Neural cell (in vitro differentiated cells): ENCODE measurements around the gene DNMBP. TPM values are rescaled to one million over a fixed set of nuclear protein-coding genes. Genes with fewer than 3 reads are reported as not detected.

Source experiments
- H2AFZ ChIP-seq: fragments of 200-600, 300-800 bp; sonication (generic), shearing (Covaris generic); 2 replicates; pipeline ENCODE4 v1.6.0; 2014; ENCODE audit warnings: low read depth, mild to moderate bottlenecking, antibody characterized with exemption, low read length, moderate library complexity
- H3F3A ChIP-seq: fragments of 200-600 bp; shearing (Covaris generic); 2 replicates; pipeline ENCODE4 v1.6.1; 2016; ENCODE audit warnings: mild to moderate bottlenecking, moderate library complexity, mixed read lengths, antibody characterized with exemption, low read length; ENCODE audit not compliant: insufficient read depth, poor library complexity, severe bottlenecking
- H3K27ac ChIP-seq: fragments of 200-600, 300-800 bp; sonication (generic), shearing (Covaris generic); 2 replicates; pipeline ENCODE4 v1.5.1; 2014; ENCODE audit warnings: mild to moderate bottlenecking, low read length, moderate library complexity
- H3K27me3 ChIP-seq: fragments of 300-800, 200-600 bp; sonication (generic), shearing (Covaris generic); 2 replicates; pipeline ENCODE4 v1.6.0; 2014; ENCODE audit warnings: mild to moderate bottlenecking, low read depth, low read length, moderate library complexity; ENCODE audit not compliant: insufficient read depth
- H3K36me3 ChIP-seq: fragments of 300-800, 200-600 bp; sonication (generic), shearing (Covaris generic); 2 replicates; pipeline ENCODE4 v1.5.1; 2014; ENCODE audit warnings: mild to moderate bottlenecking, antibody characterized with exemption, low read length, moderate library complexity; ENCODE audit not compliant: insufficient read depth
- H3K4me2 ChIP-seq: fragments of 300-800, 200-600 bp; sonication (generic), shearing (Covaris generic); 2 replicates; pipeline ENCODE4 v1.6.0; 2014; ENCODE audit warnings: mild to moderate bottlenecking, low read length
- H3K4me3 ChIP-seq: fragments of 300-800, 200-600 bp; sonication (generic), shearing (Covaris generic); 2 replicates; pipeline ENCODE4 v1.5.1; 2014; ENCODE audit warnings: mild to moderate bottlenecking, low read length, moderate library complexity
- H3K79me2 ChIP-seq: fragments of 200-600 bp; shearing (Covaris generic); replicated peaks from 2 replicates; pipeline ENCODE4 v1.6.0; 2014; ENCODE audit warnings: mild to moderate bottlenecking, low read length, moderate library complexity; ENCODE audit not compliant: insufficient read depth
- H3K9ac ChIP-seq: fragments of 300-800, 200-600 bp; sonication (generic), shearing (Covaris generic); 2 replicates; pipeline ENCODE4 v1.6.1; 2016; ENCODE audit warnings: mild to moderate bottlenecking, low read length, mixed read lengths
- H3K9me2 ChIP-seq: fragments of 200-600 bp; shearing (Covaris generic); 2 replicates; pipeline ENCODE4 v1.6.1; 2016; ENCODE audit warnings: mild to moderate bottlenecking, low read length, mixed read lengths; ENCODE audit not compliant: insufficient read depth
- H3K9me3 ChIP-seq: fragments of 200-600, 300-800 bp; sonication (generic), shearing (Covaris generic); 2 replicates; pipeline ENCODE4 v1.6.1; 2016; ENCODE audit warnings: mild to moderate bottlenecking, mixed run types, low read length, moderate library complexity, mixed read lengths
- H4K20me1 ChIP-seq: fragments of 200-600 bp; shearing (Covaris generic); 2 replicates; pipeline ENCODE4 v1.6.1; 2016; ENCODE audit warnings: mild to moderate bottlenecking, mixed run types; ENCODE audit not compliant: insufficient read depth
- CTCF ChIP-seq: fragments of 450-650 bp; IDR thresholded peaks from 2 replicates; pipeline ENCODE4 v1.5.1; 2014; ENCODE audit warnings: antibody characterized with exemption, mild to moderate bottlenecking, moderate library complexity; ENCODE audit not compliant: poor library complexity, severe bottlenecking
- EP300 ChIP-seq: fragments of 450-650 bp; conservative IDR thresholded peaks from 2 replicates; pipeline ENCODE4 v1.6.1; 2014; ENCODE audit warnings: antibody characterized with exemption, mild to moderate bottlenecking, moderate library complexity; ENCODE audit not compliant: poor library complexity, severe bottlenecking
- EZH2 ChIP-seq: fragments of 200-600, 300-800 bp; shearing (Covaris generic), sonication (generic); IDR thresholded peaks from 2 replicates; pipeline ENCODE4 v1.6.1; 2014; ENCODE audit warnings: antibody characterized with exemption, low read length, borderline replicate concordance, mild to moderate bottlenecking; ENCODE audit not compliant: insufficient read depth, poor library complexity, severe bottlenecking
- MXI1 ChIP-seq: fragments of 450-650 bp; conservative IDR thresholded peaks from 2 replicates; pipeline ENCODE4 v1.6.1; 2014; ENCODE audit warnings: antibody characterized with exemption, mild to moderate bottlenecking; ENCODE audit not compliant: poor library complexity, severe bottlenecking
- POLR2AphosphoS5 ChIP-seq: IDR thresholded peaks from 2 replicates; pipeline ENCODE4 v1.6.1; 2012
- RAD21 ChIP-seq: fragments of 450-650 bp; conservative IDR thresholded peaks from 2 replicates; pipeline ENCODE4 v1.6.1; 2014; ENCODE audit warnings: antibody characterized with exemption, mild to moderate bottlenecking, moderate library complexity
- REST ChIP-seq: IDR thresholded peaks from 2 replicates; pipeline ENCODE4 v1.6.1; 2012; ENCODE audit warnings: borderline replicate concordance
- SMC3 ChIP-seq: fragments of 450-650 bp; conservative IDR thresholded peaks from 2 replicates; pipeline ENCODE4 v1.6.1; 2014; ENCODE audit warnings: antibody characterized with exemption, mild to moderate bottlenecking, moderate library complexity; ENCODE audit not compliant: poor library complexity
- TAF1 ChIP-seq: IDR thresholded peaks from 2 replicates; pipeline ENCODE4 v1.6.1; 2012; ENCODE audit warnings: low read depth
- polyA plus RNA-seq: library from polyadenylated mRNA; depleted of rRNA; stranded (reverse); fragments of >200 nt; gene quantifications from 2 replicates; pipeline ENCODE4 v1.2.3, GENCODE V29; 2014

Gene DNMBP
- polyA plus RNA-seq, 1 donor from 2014 or later = 2.3 TPM

- TF ChIP-seq REST (no peak), EZH2 (no peak), SMC3 (no peak)
Observed at GRCh38 chr10:99850021-99850766, 159.6 kb downstream of the DNMBP start (continued).

GRCh38 chr10:99849536-99849935 lies 160.2 kb downstream of the DNMBP start:
- TF ChIP-seq REST = no peak
- TF ChIP-seq MXI1 = no peak
- TF ChIP-seq RAD21 = no peak
- TF ChIP-seq EP300 = no peak
- no peak for TF ChIP-seq CTCF
- TF ChIP-seq POLR2AphosphoS5 = no peak
- TF ChIP-seq TAF1 = no peak
- no peak for TF ChIP-seq EZH2
- TF ChIP-seq SMC3 = no peak

More at GRCh38 chr10:99849536-99849935, 160.2 kb downstream of the DNMBP start:
- H3K9ac ChIP-seq = no peak overlapping the region
- H2AFZ ChIP-seq = no peak overlapping the region
- no peak overlapping the region for H3K4me3 ChIP-seq
- H3K79me2 ChIP-seq = no peaks in the 10 kb centered on the region
- no peaks in the 10 kb centered on the region for H3K9me3 ChIP-seq
- no peak overlapping the region for H3K27ac ChIP-seq
- no peaks in the 10 kb centered on the region for H4K20me1 ChIP-seq
- H3K4me2 ChIP-seq = no peak overlapping the region
- H3F3A ChIP-seq = no peaks in the 10 kb centered on the region
- H3K27me3 ChIP-seq = no peaks in the 10 kb centered on the region
- no peaks in the 10 kb centered on the region for H3K9me2 ChIP-seq
- no peaks in the 10 kb centered on the region for H3K36me3 ChIP-seq
